GM12891 (cell line): ENCODE measurements around the gene PIP5K1C.

Experiments used
- PAX5 ChIP-seq: IDR thresholded peaks from 2 replicates; pipeline ENCODE4 v1.6.1; 2011; ENCODE audit warnings: low read length, moderate library complexity, mild to moderate bottlenecking; ENCODE audit not compliant: insufficient read depth, severe bottlenecking
- POLR2A ChIP-seq: IDR thresholded peaks from 2 replicates; pipeline ENCODE4 v1.6.1; 2011; ENCODE audit warnings: low read depth, low read length, control low read depth
- POLR2AphosphoS5 ChIP-seq: IDR thresholded peaks from 2 replicates; pipeline ENCODE4 v1.6.1; 2011; ENCODE audit warnings: low read depth, low read length, control low read depth
- POU2F2 ChIP-seq: IDR thresholded peaks from 2 replicates; pipeline ENCODE4 v1.6.1; 2011; ENCODE audit warnings: low read depth, mild to moderate bottlenecking, control low read depth, low read length, moderate library complexity
- SPI1 ChIP-seq: IDR thresholded peaks from 2 replicates; pipeline ENCODE4 v1.6.1; 2011; ENCODE audit warnings: low read depth, low read length, control low read depth
- TAF1 ChIP-seq: IDR thresholded peaks from 2 replicates; pipeline ENCODE4 v1.6.1; 2011; ENCODE audit warnings: low read depth, low read length, control low read depth

GRCh38 chr19:3586707-3587346 lies 113.4 kb downstream of the PIP5K1C start:
- TF ChIP-seq POLR2AphosphoS5 (no peak), POLR2A (no peak), SPI1 (no peak), TAF1 (no peak), POU2F2 (no peak), PAX5 (no peak)
